Measurements from ENCODE around the gene CD3G.
"Not testable (repeated sequence)": the region's sequence is repeated elsewhere in the genome, so short reads cannot be mapped to it uniquely, and the experiment has no call there.

Gene CD3G

DNA sequence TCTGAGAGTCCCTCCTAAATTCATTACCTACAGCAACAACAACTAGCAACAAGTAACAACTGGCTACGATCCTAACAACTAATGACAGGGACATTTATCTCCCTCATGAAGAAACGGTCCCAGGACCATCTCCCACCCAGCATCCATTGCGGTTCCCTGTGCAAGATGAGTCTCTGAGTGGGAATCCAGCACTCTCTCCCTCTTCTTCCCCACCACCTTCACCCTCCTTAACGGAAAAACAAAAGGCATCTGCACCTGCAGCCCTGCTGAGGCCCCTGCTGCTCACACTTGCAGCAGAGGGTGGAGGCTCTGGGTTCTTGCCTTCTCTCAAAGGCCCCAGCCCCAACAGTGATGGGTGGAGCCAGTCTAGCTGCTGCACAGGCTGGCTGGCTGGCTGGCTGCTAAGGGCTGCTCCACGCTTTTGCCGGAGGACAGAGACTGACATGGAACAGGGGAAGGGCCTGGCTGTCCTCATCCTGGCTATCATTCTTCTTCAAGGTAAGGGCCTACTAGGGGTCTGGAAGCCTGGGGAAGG lies at the start of gene CD3G:
Gene CD3G, plus strand, starts transcription at position 364 of the 535 bp plus-strand sequence. Its CDS starts 80 bp downstream, at position 444.
- DNase-seq (ENCODE audit: low read depth, low spot score), result no peak

DNA sequence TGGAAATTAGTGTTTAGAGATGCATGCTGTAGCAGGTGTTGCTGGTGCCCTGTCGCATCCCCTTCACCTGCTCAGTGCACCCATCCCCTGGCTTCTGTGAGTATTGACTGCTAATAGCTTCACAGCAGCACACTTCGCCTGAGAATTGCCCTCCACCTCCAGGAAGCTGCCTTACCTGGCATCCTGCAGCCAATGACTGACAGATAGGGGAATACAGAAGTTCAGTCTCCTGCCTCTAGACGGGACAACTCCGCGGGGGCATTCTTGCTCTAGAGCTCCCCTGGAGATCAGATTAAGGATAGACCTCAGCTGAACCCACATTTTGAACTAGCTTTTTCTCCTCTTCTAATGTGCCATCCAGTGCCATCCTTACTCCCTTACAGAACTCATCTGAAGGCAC lies 48.9 kb upstream of the CD3G start:
- DNase-seq (ENCODE audit: low read depth, low spot score), result no peak

DNA sequence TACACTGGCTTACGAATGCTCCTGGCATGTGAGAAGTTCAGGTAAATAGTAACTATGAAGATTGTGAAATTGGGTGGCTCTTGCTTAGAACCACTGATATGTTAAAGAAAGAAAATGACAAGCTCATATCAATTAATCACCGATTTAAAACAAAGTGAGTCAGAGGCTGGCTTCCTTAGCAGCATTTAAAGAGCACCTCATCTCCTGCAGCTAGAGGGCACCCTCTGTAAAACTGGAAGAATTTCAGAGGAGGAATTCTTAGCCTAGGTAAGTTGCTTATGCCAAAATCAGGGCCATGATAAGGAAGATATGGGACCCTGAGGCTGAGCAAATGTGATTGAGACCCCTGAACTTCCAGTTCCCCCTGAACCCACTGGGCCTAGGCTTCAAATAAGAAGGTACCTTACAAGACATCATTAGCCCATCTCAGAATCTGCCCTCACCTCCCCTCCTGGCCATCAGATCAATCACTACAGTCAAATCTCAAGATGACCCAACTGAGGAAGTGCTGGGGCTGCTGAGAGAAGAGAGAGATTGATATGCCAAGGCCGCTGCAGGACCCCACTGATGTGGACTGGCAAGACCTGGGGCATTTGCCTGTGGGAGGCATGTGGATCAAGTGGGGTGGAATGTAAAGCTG lies 48.2 kb upstream of the CD3G start:
- DNase-seq (ENCODE audit: low read depth, low spot score), result no peak

DNA sequence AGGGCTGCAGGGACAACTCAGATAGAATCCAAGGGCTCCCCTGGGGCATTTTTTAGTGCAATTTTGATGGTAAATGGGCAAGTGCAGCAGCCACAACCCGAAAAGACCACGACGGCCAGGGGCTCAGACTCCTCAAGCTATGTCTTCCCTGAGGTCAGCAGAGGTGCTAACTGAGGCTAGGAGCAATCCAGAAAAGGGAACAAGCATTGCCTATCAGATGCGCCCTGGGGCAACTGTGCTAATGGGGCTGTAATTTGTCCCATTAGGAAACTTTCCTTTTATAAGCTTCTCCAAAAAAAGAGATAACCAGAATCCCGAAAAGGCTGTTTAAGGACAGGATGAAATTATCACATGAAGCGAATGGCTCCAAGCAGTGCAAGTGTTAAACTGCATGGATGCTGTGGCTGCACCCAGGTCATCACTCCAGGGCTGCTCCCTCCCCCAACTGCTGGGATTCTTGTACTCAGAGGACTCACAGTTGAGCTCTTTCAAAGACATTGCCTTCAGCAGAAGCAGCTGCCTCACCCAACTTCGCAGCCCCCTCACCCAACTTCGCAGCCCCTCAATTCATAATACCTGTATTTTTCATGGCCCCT lies 42.4 kb upstream of the CD3G start:
- no peak for DNase-seq (ENCODE audit: low read depth, low spot score)

DNA sequence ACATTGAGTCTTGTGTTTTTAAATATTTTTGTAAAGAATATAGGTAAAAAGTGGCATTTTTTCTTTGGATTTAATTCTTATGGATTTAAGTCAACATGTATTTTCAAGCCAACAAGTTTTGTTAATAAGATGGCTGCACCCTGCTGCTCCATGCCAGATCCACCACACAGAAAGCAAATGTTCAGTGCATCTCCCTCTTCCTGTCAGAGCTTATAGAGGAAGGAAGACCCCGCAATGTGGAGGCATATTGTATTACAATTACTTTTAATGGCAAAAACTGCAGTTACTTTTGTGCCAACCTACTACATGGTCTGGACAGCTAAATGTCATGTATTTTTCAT lies 39.9 kb upstream of the CD3G start:
- no peak for DNase-seq (ENCODE audit: low read depth, low spot score)

DNA sequence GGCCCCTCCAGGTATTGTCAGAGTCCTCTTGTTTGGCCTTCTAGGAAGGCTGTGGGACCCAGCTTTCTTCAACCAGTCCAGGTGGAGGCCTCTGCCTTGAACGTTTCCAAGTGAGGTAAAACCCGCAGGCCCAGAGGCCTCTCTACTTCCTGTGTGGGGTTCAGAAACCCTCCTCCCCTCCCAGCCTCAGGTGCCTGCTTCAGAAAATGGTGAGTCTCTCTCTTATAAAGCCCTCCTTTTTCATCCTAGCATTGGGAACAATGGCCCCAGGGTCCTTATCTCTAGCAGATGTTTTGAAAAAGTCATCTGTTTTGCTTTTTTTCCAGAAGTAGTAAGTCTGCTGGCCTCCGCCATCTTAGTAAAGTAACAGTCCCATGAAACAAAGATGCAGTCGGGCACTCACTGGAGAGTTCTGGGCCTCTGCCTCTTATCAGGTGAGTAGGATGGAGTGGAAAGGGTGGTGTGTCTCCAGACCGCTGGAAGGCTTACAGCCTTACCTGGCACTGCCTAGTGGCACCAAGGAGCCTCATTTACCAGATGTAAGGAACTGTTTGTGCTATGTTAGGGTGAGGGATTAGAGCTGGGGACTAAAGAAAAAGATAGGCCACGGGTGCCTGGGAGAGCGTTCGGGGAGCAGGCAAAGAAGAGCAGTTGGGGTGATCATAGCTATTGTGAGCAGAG lies 39.4 kb upstream of the CD3G start, which contains the start of gene CD3E:
Gene CD3E, plus strand, starts transcription at position 163 of the 681 bp plus-strand sequence. Its CDS starts 223 bp downstream, at position 386.
- DNase-seq (ENCODE audit: low read depth, low spot score), result no peak

DNA sequence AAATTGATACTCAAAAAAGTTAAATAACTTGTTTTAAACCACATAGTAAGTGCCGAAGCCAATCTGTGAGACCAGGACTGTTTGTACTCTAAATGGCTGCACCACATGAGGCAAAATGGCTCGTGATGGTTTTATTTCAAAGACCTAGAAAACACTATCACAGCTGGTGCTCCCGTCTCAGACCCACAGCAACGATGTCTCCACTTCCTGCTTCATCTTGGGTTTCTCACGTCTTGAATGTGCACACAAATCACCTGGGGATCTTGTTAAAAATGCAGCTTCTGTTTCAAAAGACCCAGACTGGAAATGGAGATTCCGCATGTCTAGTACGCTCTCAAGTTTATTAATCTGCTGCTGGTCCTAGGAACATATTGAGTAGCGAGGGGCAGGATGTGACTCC lies 38.4 kb upstream of the CD3G start:
- DNase-seq (ENCODE audit: low read depth, low spot score), result no peak

DNA sequence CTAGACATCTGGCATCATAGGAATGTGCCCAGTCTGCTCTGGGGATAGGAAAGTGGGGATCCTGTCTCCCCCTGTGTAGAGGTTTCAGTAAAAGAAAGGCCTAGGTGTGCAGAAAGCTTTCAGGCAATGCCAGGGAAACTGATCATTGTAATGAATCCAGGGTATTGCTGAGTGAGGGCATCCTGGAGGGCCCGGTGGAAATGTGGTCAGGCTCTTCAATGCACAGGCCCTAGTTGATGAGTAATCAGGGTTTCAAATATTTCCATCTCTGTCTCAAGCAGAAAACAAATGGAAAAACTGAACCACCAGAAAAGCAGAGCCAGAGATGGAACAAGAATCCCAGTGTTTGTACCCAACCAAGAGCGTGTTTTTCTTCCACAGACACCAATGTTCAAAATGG lies 37.6 kb upstream of the CD3G start:
- no peak for DNase-seq (ENCODE audit: low read depth, low spot score)

DNA sequence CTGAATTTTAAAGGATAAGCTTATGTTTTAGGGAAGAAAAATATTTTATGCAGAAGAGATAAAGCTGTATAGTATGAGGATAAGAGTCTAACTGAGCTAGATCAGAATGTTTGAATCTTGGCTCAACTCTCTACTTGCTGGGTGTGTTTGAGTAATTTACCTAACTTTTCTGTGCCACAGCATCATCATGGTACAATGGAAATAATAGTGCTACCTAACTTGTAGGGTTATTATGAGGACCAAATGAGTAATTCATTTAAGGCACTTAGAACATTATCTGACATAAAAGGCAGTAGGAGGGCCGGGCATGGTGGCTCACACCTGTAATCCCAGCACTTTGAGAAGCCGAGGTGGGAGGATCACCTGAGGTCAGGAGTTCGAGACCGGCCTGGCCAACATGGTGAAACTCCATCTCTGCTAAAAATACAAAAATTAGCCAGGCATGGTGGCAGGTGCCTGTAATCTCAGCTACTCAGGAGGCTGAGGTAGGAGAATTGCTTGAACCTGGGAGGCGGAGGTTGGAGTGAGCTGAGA lies 35.1 kb upstream of the CD3G start:
- not testable (repeated sequence) for DNase-seq (ENCODE audit: low read depth, low spot score)

DNA sequence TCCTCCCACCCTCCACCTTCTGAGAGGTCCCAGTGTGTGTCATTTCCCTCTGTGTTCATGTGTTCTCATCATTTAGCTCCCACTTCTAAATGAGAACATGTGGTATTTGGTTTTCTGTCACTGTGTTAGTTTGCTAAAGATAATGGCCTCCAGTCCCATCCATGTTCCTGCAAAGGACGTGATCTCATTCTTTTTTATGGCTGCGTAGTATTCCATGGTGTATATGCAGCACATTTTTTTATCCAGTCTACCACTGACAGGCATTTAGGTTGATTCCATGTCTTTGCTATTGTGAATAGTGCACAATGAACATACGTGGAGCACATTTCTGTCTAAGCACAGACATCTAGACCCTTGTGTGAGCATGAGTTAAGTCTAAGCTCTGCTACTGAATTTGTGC lies 33.9 kb upstream of the CD3G start:
- DNase-seq (ENCODE audit: low read depth, low spot score), result no peak

DNA sequence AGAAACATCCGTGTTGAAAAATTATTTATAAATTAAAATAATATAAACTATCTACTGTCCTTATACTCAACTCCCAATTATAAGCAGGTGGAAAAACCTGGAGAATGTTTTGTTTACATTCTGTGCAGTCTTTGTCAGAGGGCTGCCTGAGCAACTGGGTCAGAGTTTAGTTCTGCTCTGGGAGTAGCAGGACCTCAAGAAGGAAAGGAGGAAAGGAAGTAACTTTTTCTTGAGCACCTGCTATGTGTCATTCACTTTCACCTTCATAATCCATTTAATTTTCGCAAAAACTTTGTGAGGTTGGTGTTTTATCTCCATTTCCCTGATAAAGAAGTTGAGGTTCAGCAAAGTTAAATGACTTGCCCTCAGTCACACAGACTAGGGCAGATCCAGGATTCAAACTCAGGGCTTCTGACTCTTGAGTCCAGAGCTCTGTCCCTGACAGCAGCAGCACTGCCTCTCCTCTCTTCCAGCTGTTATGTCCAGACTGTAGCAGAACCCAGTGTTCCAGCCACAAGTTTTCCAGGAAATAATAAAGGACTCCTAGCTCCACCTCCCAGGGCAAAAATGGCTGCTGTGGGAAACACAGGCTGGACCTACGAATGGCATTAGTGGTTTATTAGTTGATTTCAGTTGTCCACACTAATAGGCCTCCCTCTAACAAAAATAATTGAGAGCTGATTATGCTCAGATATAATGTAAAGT lies 33.2 kb upstream of the CD3G start:
- DNase-seq (ENCODE audit: low read depth, low spot score), result no peak

DNA sequence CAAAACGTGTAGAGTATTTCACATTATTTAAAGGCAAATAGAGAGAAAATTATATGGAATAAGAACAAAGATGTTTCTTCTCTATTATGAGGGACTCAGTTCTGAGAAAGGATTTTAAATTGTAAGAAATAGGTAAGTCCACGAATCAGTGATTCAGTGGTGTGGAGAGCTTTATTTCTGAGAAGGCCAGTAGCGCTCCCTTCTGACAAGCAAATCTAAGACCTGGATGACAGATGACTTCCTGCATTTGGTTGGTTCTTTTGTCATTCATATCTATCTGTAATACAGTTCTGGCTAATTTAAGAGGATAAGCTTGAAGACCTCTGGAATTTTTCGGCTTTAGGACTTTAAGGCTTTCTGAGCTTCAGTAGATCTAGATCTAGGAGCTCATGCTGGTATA lies 32.6 kb upstream of the CD3G start:
- no peak for DNase-seq (ENCODE audit: low read depth, low spot score)

DNA sequence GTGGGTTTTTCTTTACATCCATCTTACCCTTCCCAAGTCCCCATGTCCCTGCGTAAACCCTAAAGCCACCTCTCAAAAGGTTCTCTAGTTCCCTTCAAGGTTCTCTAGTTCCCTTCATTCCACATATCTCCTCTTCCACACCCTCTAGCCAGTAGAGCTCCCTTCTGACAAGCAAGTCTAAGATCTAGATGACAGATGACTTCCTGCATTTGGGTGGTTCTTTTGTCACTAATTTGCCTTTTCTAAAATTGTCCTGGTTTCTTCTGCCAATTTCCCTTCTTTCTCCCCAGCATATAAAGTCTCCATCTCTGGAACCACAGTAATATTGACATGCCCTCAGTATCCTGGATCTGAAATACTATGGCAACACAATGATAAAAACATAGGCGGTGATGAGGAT lies 31.8 kb upstream of the CD3G start:
- DNase-seq (ENCODE audit: low read depth, low spot score), result no peak

DNA sequence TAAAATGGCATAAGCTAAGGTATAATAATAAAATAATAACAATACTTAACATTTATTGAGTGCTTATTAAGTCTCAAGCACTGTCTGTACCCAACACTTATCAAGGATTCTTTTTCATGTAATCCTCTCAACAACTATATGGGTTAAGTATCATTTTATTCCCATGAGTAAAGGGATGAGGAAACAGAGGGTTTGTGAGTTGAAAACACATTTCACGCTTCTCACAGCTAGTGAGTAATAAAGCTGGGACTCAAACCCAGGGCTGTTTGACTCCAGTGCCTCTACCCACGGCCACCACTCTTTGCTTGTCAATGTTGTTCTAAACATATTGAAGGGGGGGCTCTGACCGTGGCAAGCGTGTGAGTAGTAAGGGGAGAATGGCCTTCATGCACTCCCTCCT lies 30.9 kb upstream of the CD3G start:
- DNase-seq (ENCODE audit: low read depth, low spot score), result no peak

DNA sequence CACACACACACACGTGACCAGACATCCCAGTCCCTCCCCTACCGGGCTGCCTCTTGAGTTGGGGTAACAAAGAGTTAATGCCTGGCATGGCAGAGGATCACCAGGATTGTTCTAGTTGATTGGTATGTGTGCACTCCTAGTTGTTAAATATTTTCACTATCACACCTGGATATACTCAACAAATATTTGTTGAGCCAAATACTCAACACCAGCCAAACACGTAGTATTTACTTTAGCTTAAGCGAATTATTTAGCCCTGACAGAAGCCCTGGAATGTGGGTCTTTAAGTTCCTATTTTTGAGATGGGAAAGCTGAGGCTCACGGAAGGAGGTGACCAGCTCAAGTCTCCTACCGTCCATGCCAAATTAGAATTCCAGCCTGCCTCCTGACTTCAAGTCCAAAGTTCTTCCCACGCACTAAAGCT lies 29.1 kb upstream of the CD3G start:
- no peak for DNase-seq (ENCODE audit: low read depth, low spot score)

DNA sequence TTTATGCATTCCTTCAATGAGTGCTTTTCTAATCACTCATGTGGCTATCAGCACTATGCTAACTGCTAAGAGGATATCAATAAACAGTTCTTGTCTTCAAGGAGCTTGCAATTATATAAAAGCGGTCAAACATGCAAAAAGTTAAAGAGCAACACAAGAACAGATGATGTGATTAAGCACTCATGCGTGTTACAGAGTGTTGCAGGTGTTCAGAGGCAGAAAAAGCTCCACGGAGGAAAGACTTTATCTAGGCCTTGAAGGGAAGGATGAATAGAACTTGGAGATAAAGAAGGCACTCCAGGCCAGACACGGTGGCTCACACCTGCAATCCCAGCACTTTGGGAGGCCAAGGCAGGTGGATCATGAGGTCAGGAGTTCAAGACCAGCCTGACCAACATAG lies 26.0 kb upstream of the CD3G start:
- DNase-seq (ENCODE audit: low read depth, low spot score), result no peak

DNA sequence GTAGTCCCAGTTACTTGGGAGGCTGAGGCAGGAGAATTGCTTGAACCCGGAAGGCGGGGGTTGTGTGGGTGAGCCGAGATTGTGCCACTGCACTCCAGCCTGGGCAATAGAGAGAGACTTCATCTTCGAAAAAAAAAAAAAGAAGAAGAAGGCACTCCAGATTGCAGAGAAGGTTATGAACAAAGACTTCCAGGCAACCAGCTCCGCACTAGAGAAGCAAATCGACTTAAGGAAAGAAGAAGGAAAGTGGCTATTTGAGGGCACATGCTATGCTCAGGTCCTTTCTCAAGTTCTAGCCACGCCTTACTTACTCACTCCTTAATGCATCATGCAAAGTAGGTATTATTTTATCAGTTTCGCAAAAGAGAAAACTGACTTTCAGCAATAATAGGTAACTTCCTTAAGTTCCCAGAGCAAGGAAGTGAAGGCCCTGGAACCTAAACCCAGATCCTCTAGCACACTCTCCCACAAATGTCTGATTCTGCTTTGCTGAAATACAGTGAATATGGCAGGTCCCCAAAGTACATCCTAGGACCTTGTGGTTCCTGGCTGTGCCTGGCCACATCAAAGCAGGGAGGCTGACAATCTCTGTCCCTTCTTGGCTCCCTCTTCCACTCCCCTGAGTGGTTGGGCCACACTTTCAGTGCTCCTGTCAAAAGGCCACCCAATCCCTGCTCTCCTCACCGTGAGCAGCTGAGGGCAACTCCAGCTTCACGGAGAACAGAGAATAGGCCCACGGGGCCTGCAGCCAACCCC lies 25.4 kb upstream of the CD3G start:
- no peak for DNase-seq (ENCODE audit: low read depth, low spot score)

DNA sequence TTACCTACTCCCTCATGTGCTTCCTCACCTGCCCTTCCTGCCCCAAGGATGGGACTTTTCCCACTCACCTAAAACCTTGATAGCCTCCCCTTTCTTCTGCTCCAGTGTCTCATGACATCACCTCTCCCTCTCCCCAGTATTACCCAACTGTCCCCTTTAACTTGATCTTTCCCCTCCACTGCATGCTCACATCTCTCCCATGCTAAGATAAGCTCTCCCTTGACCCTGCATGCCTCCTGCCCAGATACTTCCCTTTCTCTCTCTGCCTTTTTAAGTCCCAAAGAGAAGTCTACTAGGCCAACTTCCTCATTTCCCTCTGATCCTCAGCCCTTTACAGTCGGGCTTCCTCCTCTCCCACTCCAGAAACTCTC lies 24.8 kb upstream of the CD3G start:
- DNase-seq (ENCODE audit: low read depth, low spot score), result no peak

DNA sequence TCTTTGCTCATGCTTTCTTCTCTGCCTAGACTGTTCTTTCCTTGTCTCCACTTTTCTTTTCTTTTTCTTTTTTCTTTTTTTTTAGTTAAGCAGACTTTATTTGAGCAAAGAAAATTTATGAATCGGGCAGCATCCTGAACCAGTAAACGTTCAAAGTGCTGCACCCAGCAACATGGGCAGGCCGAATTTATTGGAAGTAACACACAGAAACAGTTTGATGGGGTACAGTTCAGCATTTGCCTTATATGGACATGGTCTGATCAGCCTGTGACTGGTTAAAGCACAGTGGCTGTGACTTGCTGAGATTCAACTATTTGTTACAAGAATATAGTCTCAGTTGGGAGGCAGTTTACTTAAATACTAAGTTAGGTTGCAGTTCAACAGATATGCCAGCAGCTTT lies 23.6 kb upstream of the CD3G start:
- no peak for DNase-seq (ENCODE audit: low read depth, low spot score)

DNA sequence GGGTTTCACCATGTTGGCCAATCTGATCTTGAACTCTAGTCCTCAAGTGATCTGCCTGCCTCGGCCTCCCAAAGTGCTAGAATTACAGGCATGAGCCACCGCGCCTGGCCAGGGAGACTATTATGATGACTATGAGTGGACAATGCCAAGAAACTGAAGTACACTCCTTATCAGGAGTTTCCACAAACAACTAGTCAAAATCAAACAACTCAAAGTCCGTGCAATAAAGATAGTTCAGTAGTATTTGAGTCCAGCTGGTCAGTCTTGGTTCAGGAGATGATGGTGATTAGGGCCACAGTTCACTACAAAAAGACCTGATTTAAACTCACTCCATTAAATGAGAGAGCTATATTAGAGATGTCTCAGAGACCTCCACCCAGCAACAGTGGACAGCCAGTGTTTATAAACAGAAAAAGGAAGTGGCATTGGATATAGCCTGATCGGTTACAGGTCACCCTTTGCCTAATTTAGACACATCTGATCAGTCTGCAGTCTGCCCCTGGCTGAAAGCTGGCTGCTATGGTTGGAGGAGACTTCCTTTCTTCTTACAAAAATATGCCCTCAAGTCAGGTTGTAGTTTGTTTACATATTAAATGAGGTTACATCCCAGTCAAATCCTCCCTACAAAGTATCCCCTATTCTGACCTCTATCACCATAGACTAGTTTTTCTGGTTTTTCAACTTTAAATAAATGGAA lies 22.6 kb upstream of the CD3G start:
- no peak for DNase-seq (ENCODE audit: low read depth, low spot score)

DNA sequence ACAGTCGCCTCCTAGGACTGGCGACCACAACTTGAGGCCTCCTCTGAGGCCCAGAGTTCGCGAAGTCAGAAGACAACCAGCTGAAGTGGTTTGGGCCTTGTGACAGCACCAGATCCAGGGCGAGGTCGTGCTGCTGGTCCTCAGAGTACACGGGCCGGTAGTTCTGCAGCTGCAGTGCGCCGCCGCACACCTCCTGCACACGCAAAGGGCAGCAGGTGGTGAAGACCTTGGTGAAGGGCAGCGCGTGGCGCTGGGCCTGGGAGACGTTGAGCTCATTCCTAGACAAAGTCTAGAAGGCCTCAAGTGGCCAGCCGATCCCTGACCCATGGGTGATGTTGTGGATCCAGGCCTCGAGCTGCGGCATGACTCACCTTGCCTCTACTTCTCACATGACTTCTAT lies 21.4 kb upstream of the CD3G start:
- DNase-seq (ENCODE audit: low read depth, low spot score), result no peak

Data from brain pericyte (primary cell).